ENCODE results near the gene KDM4F.

The KDM4F gene

DNA sequence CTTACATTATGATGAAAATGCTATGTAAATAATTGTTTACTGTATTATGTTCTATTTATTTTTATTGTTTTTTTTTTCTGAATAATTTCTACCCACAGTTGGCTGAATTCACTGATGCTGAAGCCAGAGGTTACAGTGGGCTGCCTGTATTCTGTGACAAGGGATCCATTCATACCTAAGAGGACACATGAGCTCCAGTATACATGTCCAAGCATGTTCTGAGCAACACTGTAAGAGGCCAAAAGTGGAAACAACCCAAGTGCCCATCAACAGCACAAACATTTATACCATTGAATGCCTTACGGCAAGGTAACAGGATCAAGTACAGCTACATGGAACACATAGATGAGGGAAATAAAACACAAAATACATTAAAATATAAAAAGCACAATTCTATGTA is 16.1 kb downstream of the KDM4F start:
- DNase-seq (ENCODE audit: low read depth) = no peak

- DNase-seq (ENCODE audit: low read depth) = peak; percentile 14
These were observed 17.5 kb downstream of the KDM4F start, which contains the start of gene SRSF8 for GRCh38 chr11:95066716-95067038. Gene SRSF8, plus strand, starts transcription at chr11:95066919. Its CDS starts 308 bp downstream, at chr11:95067227.

DNA sequence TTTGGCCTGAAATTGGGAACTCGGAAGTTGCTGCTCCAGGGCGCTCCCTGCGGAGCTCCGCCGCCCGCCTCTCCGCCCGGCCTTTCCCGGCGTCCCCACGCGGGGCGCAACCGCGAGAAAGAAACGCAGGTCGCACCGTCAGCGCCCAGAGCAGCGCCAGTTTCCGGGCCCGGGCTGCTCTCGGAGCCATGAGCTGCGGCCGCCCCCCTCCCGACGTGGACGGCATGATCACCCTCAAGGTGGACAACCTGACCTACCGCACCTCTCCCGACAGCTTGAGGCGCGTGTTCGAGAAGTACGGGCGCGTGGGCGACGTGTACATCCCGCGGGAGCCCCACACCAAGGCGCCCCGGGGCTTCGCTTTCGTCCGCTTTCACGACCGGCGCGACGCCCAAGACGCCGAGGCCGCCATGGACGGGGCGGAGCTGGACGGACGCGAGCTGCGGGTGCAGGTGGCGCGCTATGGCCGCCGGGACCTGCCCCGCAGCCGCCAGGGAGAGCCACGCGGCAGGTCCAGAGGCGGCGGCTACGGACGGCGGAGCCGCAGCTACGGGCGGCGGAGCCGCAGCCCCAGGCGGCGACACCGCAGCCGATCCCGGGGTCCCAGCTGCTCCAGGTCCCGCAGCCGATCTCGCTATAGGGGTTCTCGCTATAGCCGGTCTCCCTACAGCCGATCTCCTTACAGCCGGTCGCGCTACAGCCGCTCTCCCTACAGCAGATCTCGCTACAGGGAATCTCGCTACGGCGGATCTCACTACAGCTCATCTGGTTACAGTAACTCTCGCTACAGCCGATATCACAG is 18.0 kb downstream of the KDM4F start:
- DNase-seq (ENCODE audit: low read depth) = peak; percentile 64

- DNase-seq (ENCODE audit: low read depth) = no peak
These were observed 18.6 kb downstream of the KDM4F start for GRCh38 chr11:95067841-95068219.

GRCh38 chr11:95068549-95068948 is 19.3 kb downstream of the KDM4F start:
- peak; percentile 68 for DNase-seq (ENCODE audit: low read depth)

DNA sequence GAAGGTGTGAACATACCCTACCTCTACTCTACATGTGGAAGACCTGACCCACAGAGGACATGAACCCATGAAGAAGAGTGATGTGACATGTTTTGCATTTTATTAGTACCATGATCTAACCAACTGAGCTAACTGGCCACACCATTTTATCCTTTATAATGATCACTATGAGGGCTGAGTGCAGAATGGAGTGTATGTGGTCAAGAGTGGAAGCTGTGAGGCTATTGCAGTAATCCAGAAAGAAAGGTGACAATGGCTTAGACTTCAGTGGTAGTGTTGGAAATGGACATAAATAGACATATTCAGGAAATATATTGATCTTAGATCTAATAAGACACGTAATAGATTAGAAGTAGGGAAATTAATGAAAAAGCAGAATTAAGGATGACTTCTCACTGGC is 21.2 kb downstream of the KDM4F start:
- DNase-seq (ENCODE audit: low read depth) = no peak

GRCh38 chr11:95072948-95073347 is 23.7 kb downstream of the KDM4F start:
- no peak for DNase-seq (ENCODE audit: low read depth)

- DNase-seq (ENCODE audit: low read depth) = no peak
These were observed 25.8 kb downstream of the KDM4F start for GRCh38 chr11:95074792-95075563.

DNA sequence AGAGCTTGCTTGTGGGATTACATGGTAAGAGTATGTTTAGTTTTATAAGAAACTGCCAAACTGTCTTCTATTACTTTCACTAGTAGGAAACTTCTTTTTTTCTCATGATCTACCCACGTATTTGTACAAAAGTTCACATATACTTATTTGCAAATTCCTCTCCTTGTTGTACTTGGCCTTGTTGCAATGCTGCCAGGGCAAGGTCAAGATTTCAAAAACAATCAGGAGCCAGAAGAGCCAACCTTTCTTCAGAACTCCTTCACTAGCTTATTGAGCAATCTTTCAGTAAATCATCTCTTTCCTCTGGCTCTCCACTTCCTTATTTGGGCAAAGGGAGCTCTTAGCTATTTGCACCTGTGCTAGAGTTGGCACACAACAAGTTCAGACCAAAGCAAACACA is 27.2 kb downstream of the KDM4F start:
- DNase-seq (ENCODE audit: low read depth) = no peak

- DNase-seq (ENCODE audit: low read depth) = no peak
These were observed 27.8 kb downstream of the KDM4F start for GRCh38 chr11:95076981-95077380.

DNA sequence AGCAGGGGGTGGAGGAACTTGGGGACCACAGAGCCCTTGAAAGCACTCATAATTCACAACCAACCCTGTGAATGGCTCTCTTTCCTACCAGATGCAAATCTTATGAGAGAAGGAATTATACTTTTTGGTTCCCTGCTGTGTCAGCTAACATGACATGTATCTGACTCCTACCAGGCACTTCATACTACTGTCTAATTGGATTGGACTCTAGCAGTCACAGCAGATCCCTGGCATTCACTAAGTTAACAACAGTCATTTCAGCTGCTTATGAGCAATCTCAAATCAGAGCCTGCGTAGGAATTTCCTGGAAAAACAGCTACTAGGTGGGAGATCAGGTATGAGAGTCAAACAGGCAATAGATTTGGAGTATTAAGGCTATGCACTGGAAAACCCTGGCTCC is 29.3 kb downstream of the KDM4F start:
- DNase-seq (ENCODE audit: low read depth) = no peak

GRCh38 chr11:95081010-95081409 is 31.8 kb downstream of the KDM4F start:
- no peak for DNase-seq (ENCODE audit: low read depth)

GRCh38 chr11:95081412-95081811 is 32.2 kb downstream of the KDM4F start:
- no peak for DNase-seq (ENCODE audit: low read depth)

DNA sequence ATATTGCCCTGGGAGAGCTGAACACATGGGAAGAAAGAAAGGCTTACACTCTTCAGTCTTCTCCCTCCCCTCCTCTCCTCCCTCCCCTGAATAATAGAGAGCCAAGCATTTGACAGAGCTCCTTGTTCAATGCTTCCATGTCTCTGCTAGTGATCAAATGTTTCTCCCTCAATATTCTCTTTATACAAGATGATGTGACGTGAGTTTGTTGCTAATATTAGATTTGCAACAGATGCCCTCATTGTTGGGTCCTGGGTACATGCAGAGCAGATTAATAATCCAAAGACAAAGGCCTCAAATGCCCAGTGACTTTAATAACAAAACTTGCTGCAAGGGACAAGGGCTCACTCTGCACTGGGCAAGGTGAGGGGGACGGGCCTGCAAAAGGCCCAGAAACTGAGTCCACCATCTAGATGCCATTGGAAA is 33.4 kb downstream of the KDM4F start:
- no peak for DNase-seq (ENCODE audit: low read depth)

DNA sequence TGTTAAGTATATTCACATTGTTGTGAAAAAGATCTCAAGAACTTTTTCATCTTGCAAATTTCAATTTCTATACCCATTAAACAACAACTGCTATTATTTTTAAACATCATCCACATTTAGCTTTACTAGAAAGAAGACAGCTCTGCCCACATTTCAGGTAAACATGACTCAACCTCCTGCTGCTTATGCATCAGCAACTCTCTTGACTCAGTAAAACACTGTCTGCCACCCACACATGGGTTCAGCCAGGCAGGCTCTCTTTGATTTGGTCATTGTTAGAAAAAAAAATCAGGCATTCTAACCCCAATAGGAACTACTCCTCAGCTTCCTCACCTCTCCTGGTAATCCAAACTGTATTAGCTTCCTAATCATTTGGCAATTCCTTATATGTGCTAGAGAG is 35.3 kb downstream of the KDM4F start:
- DNase-seq (ENCODE audit: low read depth) = no peak

DNA sequence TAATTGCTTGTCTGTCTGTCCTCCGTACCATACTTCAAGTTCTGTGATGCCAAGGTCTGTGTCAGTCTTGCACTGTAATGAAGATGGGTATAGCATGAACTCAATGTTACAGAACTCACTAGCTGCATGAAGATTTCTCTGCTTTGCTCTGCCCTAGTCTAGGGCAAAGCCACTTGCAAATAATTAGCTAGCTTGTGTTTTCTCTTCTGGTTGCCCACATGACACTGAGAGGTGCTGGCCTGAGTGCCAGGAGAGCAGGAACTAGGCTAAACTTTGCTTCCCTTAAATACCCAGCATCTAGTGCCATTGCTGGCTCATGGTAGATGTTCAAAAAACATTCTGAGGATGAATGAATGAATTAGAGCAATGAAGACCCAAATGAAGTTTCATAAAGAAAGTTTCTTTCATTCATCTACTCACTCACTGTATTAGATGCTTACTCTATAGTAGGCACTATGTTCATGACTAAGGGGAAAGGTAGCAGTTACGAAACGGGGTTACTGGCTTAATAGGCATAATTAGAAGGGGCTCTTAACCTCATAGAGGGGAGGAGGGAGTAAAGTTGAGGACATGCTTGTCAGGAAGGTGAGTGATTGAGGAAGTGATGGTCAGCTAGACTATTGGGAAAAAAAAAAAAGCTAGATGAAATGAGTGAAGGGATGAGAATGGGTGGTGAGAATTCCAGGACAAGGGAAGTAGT is 36.0 kb downstream of the KDM4F start:
- DNase-seq (ENCODE audit: low read depth) = no peak

DNA sequence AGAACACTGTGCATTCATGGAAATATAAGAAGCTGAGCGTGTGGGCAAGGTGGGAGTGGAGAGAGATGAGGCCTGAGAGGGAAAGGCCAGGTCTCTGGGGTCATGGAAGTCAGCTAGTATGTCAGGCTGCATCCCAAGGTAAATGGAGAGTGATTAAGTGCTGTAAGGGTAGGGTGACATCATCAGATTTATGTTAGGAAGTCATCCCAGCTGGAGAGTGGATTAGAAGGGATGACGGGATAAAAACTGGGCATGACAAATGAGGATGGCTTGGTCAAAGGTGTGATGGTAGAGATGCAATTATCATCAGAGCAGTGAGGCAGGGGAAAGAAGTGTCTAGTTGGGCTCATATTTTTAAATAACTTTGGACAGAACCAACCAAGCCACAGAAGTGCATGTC is 36.9 kb downstream of the KDM4F start:
- no peak for DNase-seq (ENCODE audit: low read depth)

DNA sequence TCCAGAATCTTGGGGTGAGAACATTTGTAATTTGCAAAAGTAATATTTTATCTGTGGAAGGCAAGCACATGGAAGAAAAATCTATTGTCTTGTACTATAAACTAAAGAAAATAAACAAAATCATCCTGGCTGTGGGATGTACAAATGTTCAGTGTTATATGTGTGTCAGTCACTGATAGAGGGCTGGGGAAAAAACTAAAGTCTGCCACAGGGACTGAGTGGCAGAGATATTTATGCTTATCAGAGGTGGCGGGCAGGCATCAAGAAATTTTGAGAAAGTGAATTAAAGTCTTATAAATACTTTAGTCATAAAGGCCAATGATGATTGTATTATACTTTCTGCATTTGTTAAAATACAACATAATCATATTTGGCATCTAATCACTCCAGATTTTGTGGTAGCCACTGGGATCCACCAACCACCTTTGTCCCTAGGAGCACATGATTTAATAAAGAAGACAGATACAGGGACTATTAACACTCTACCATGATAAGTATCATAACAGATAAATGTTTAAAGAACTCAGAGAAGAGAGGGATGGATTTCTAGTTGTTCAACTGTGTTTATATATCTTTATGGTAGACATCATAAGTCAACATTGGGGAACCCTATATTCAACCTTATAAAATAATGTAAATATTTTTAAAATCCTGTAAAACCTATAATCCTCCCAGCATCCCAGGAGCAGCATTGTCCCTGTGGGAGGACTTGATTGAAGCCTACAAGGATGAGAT is 37.8 kb downstream of the KDM4F start:
- no peak for DNase-seq (ENCODE audit: low read depth)

- DNase-seq (ENCODE audit: low read depth) = no peak
These were observed 39.9 kb downstream of the KDM4F start for GRCh38 chr11:95088946-95089619.

DNA sequence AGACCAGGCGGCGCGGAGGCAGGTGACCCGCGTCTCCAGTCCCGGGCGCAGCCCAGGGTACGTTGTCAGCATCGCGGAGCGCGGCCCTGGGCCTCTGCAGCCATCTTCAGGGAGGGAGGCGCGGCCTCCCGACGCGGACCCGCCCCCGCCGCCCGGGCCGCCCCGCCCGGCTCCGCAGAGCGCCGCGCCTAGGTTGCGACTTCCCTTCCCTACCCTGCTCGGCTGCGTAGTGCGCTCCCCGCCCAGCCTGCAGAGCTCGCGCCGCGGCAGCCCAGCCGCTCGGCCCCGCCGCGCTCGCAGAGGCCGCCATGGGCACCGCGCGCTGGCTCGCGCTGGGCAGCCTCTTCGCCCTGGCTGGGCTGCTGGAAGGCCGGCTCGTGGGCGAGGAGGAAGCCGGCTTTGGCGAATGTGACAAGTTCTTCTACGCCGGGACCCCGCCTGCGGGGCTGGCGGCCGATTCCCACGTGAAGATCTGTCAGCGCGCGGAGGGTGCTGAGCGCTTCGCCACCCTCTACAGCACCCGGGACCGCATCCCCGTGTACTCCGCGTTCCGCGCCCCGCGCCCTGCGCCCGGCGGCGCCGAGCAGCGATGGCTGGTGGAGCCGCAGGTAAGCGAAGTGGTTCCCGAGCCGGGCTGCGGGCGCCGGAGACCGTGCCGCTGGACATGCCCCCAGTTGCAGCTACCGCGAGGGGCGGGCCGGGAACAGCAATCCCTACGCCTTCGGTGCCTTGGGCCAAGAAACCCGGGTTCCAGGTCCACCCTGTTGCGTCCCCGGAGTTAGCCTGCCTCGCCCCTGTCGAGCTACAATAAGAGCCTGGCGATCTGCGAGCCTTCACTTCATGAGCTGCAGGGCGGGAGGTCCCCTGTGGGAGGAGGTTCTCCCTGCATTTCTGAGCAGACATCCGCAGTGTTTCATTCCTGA is 40.7 kb downstream of the KDM4F start, which contains the start of gene ENDOD1:
Gene ENDOD1, plus strand, starts transcription at position 227 of the 923 bp plus-strand sequence. Its CDS starts 82 bp downstream, at position 309.
- DNase-seq (ENCODE audit: low read depth) = peak; percentile 34
